GM13977 (cell line): ENCODE measurements around the gene BCL11B.

Experiments
- DNase-seq: peaks from one replicate; pipeline ENCODE4 v3.0.0; 2012; ENCODE audit warnings: low spot score
- in situ Hi-C: fragments of 300-500 bp; cut with MboI; formaldehyde crosslinking; loops from one replicate; pipeline ENCODE4 v1.12.0; 2022; ENCODE audit warnings: low sequenced_read_pairs, low pct_unique_long_range_greater_than_20kb, mixed read lengths, inconsistent platforms; ENCODE audit not compliant: unreplicated experiment
- TF ChIP-seq, protein P1 (sequence below): IDR thresholded peaks from 2 replicates; pipeline ENCODE4 v1.5.1; 2012; ENCODE audit warnings: mild to moderate bottlenecking, control low read depth; ENCODE audit not compliant: insufficient read depth; ENCODE audit errors: extremely low read depth, missing control alignments

The BCL11B gene

GRCh38 chr14:99155173-99156089 is 116.6 kb downstream of the BCL11B start:
- TF ChIP-seq, protein P1, sequence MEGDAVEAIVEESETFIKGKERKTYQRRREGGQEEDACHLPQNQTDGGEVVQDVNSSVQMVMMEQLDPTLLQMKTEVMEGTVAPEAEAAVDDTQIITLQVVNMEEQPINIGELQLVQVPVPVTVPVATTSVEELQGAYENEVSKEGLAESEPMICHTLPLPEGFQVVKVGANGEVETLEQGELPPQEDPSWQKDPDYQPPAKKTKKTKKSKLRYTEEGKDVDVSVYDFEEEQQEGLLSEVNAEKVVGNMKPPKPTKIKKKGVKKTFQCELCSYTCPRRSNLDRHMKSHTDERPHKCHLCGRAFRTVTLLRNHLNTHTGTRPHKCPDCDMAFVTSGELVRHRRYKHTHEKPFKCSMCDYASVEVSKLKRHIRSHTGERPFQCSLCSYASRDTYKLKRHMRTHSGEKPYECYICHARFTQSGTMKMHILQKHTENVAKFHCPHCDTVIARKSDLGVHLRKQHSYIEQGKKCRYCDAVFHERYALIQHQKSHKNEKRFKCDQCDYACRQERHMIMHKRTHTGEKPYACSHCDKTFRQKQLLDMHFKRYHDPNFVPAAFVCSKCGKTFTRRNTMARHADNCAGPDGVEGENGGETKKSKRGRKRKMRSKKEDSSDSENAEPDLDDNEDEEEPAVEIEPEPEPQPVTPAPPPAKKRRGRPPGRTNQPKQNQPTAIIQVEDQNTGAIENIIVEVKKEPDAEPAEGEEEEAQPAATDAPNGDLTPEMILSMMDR, result no peak

GRCh38 chr14:99150236-99150635 is 121.8 kb downstream of the BCL11B start:
- in situ Hi-C loops, result no loop called here
- no peak for DNase-seq
- TF ChIP-seq, protein P1, result no peak

More at GRCh38 chr14:99155173-99156089, 116.6 kb downstream of the BCL11B start:
- DNase-seq, result no peak
- in situ Hi-C loops, result no loop called here

DNA sequence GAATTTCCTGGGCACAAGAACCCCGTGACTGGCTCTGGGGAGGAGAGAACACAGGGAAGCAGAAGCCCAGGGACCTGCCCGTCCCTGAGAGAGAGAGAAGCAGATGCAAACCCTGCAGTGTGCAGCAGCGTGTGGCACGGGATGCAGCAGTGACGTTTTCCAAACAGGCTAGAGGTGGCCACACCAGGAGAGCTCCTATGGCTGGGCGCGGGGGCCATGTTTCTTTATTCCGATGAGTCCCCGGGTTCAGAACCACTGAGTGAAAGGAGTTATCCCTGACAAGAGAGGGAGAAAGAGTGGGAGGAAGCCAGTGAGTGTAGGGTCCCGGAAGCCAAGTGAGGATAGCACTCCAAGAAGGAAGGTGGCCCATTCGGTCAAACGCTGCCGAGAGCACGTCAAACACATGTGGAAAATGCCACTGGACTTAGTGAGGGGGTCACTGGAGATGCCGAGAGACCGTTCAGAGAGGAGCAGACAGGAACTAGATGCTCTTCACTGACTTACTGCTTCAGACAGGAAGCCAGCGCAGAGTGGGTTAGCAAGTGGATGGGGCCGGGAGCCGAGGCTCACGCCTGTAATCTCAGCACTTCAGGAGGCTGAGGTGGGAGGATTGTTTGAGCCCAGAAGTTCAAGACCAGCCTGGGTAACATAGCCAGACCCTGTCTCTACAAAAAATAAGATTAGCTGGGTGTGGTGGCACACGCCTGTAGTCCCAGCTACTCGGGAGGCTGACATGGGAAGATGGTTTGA is 123.0 kb downstream of the BCL11B start:
- in situ Hi-C loops, result no loop called here
- TF ChIP-seq, protein P1, result no peak
- DNase-seq, result no peak

GRCh38 chr14:99148131-99148530 is 123.9 kb downstream of the BCL11B start:
- TF ChIP-seq, protein P1, result no peak
- DNase-seq, result no peak

GRCh38 chr14:99147366-99147740 is 124.6 kb downstream of the BCL11B start:
- TF ChIP-seq, protein P1, result no peak
- no peak for DNase-seq
- in situ Hi-C loops, result no loop called here

More at GRCh38 chr14:99148131-99148530, 123.9 kb downstream of the BCL11B start:
- in situ Hi-C loops, result no loop called here

GRCh38 chr14:99146616-99147365 is 125.2 kb downstream of the BCL11B start:
- TF ChIP-seq, protein P1, result no peak

More at GRCh38 chr14:99146616-99147365, 125.2 kb downstream of the BCL11B start:
- in situ Hi-C loops, result no loop called here
- no peak for DNase-seq
